PC-9 (cell line): ENCODE data around the gene ZSCAN10.

Experiments
- CTCF ChIP-seq: fragments of 200-600 bp; sonication (generic); conservative IDR thresholded peaks from 2 replicates; pipeline ENCODE4 v1.6.1; 2017; ENCODE audit warnings: mixed run types, antibody characterized with exemption, mild to moderate bottlenecking, moderate library complexity
- EZH2 ChIP-seq: fragments of 200-600 bp; sonication (generic); IDR thresholded peaks from 2 replicates; pipeline ENCODE4 v1.8.0; 2017; ENCODE audit warnings: antibody characterized with exemption, low read depth

DNA sequence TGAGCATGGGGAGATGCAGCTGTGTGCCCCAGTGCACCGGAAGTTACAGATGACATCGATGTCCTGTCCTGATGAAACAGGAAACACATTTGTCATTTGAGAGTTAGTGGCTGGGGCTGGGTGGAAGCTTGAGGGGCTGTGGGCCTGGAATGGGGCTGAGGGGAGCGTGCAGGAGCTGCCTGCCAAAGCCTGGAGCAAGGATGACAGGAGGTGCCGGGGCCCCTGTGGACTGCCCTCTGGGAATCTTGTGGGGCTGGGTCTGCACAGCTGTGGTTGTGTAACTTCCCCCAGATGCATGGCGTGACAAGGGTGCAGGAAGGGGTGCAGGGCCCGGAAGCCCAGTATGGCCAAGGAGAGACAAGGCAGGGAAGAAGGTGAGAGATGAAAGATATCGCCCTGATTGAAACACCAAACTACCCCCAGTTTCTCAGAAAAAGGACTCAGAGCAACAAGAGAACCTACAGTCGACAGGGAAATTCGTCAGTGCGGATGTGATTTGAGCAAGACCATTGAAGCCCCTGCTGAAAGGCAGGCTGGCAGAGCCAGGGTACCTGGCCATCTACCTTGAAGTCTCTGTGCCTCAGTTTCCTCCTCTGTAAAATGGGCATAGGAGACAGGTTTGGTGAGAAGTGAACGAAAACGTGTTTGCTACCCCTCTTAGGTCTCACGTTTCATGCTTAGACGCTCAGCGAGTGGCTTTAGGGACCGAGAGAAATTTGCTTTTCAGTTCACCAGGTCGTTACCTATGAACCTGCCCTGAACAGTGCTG is 43.9 kb downstream of the ZSCAN10 start:
- TF ChIP-seq CTCF (no peak), EZH2 (no peak)
